Glutamatergic neuron (in vitro differentiated cells): ENCODE results near the gene DNASE2B. TPM values are rescaled to one million over a fixed set of nuclear protein-coding genes. Genes with fewer than 3 reads are reported as not detected.

Experiments used
- DNase-seq: peaks from one replicate; pipeline ENCODE4 v3.0.0; 2022
- H3K27ac Mint-ChIP-seq: one replicate; pipeline ENCODE4 v1.8.0; 2020; ENCODE audit warnings: mild to moderate bottlenecking, mixed read lengths, inconsistent platforms; ENCODE audit not compliant: unreplicated experiment
- H3K27me3 Mint-ChIP-seq: one replicate; pipeline ENCODE4 v1.8.0; 2020; ENCODE audit warnings: mild to moderate bottlenecking, moderate library complexity, mixed read lengths, inconsistent platforms; ENCODE audit not compliant: unreplicated experiment
- H3K36me3 Mint-ChIP-seq: one replicate; pipeline ENCODE4 v1.8.0; 2020; ENCODE audit warnings: mild to moderate bottlenecking, mixed read lengths, inconsistent platforms; ENCODE audit not compliant: unreplicated experiment
- H3K4me1 Mint-ChIP-seq: one replicate; pipeline ENCODE4 v1.8.0; 2020; ENCODE audit warnings: mild to moderate bottlenecking, low read depth, mixed read lengths, inconsistent platforms; ENCODE audit not compliant: unreplicated experiment
- H3K4me3 Mint-ChIP-seq: one replicate; pipeline ENCODE4 v1.8.0; 2020; ENCODE audit warnings: mild to moderate bottlenecking, mixed read lengths, inconsistent platforms; ENCODE audit not compliant: unreplicated experiment
- H3K9me3 Mint-ChIP-seq: one replicate; pipeline ENCODE4 v1.8.0; 2020; ENCODE audit warnings: mild to moderate bottlenecking, moderate library complexity, mixed read lengths, inconsistent platforms; ENCODE audit not compliant: unreplicated experiment
- total RNA-seq: library from RNA; stranded (reverse); fragmentation: NEBNext Ultra II Directional; extraction: Animal tissue kit (Norgen Biotek cat#: 25700); gene quantifications from one replicate; pipeline ENCODE4 v1.2.1, GENCODE V29; 2021; ENCODE audit not compliant: unreplicated experiment
- TF ChIP-seq, protein P1 (sequence below): fragments of 200-600 bp; sonication (generic); IDR thresholded peaks from one replicate; pipeline ENCODE4 v1.5.0; 2021; ENCODE audit not compliant: partially characterized antibody, unreplicated experiment

Gene DNASE2B
- total RNA-seq, 1 donor from 2014 or later = not detected

GRCh38 chr1:84428235-84428634, 30.0 kb downstream of the DNASE2B start:
- no peak overlapping the region for H3K27ac Mint-ChIP-seq
- H3K27me3 Mint-ChIP-seq = no peaks in the 10 kb centered on the region
- no peaks in the 10 kb centered on the region for H3K4me1 Mint-ChIP-seq
- no peak for DNase-seq
- H3K9me3 Mint-ChIP-seq = no peaks in the 10 kb centered on the region
- H3K4me3 Mint-ChIP-seq = no peak overlapping the region
- H3K36me3 Mint-ChIP-seq = no peaks in the 10 kb centered on the region
- TF ChIP-seq, protein P1, sequence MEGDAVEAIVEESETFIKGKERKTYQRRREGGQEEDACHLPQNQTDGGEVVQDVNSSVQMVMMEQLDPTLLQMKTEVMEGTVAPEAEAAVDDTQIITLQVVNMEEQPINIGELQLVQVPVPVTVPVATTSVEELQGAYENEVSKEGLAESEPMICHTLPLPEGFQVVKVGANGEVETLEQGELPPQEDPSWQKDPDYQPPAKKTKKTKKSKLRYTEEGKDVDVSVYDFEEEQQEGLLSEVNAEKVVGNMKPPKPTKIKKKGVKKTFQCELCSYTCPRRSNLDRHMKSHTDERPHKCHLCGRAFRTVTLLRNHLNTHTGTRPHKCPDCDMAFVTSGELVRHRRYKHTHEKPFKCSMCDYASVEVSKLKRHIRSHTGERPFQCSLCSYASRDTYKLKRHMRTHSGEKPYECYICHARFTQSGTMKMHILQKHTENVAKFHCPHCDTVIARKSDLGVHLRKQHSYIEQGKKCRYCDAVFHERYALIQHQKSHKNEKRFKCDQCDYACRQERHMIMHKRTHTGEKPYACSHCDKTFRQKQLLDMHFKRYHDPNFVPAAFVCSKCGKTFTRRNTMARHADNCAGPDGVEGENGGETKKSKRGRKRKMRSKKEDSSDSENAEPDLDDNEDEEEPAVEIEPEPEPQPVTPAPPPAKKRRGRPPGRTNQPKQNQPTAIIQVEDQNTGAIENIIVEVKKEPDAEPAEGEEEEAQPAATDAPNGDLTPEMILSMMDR = no peak

GRCh38 chr1:84429231-84429630, 30.9 kb downstream of the DNASE2B start:
- Mint-ChIP-seq H3K4me3 (no peak overlapping the region), H3K9me3 (no peaks in the 10 kb centered on the region), H3K27ac (no peak overlapping the region), H3K36me3 (no peaks in the 10 kb centered on the region), H3K27me3 (no peaks in the 10 kb centered on the region), H3K4me1 (peaks cover 5% of the 10 kb centered on the region)
- DNase-seq = no peak
- TF ChIP-seq, protein P1 = no peak

DNA sequence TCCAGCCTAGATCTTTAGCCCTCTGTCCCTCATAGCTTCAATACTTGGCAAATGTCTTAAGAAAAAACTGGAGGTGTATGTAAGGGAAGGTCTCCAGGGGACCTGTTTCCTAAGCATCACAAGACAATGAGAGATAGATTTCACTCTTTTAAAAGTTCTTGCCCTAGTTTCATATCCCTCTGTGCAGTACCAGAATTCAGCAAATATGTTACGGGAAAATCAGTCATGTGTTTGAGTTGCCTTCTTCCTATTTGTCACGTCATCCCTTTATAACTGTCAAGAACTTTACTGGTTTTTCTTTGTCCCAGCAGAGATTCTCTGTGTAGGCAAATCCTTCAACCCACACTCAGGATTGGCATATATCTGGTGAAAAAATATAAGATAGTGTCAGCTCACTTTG, 32.3 kb downstream of the DNASE2B start:
- TF ChIP-seq, protein P1 = no peak
- Mint-ChIP-seq H3K27me3 (no peaks in the 10 kb centered on the region), H3K4me1 (peaks cover 5% of the 10 kb centered on the region), H3K36me3 (no peaks in the 10 kb centered on the region), H3K27ac (no peak overlapping the region), H3K9me3 (no peaks in the 10 kb centered on the region), H3K4me3 (no peak overlapping the region)
- DNase-seq = no peak

- peak; percentile 27 for DNase-seq
- no peak overlapping the region for H3K4me3 Mint-ChIP-seq
- no peaks in the 10 kb centered on the region for H3K36me3 Mint-ChIP-seq
- peaks cover 5% of the 10 kb centered on the region for H3K4me1 Mint-ChIP-seq
- no peaks in the 10 kb centered on the region for H3K27me3 Mint-ChIP-seq
- TF ChIP-seq, protein P1 = peak; percentile 76
- H3K9me3 Mint-ChIP-seq = no peaks in the 10 kb centered on the region
- H3K27ac Mint-ChIP-seq = no peak overlapping the region
Observed at GRCh38 chr1:84433258-84434080, 35.2 kb downstream of the DNASE2B start.

GRCh38 chr1:84434081-84434769, 35.9 kb downstream of the DNASE2B start:
- Mint-ChIP-seq H3K36me3 (no peaks in the 10 kb centered on the region), H3K27me3 (no peaks in the 10 kb centered on the region), H3K27ac (no peak overlapping the region), H3K9me3 (no peaks in the 10 kb centered on the region), H3K4me1 (peaks cover 5% of the 10 kb centered on the region), H3K4me3 (no peak overlapping the region)
- no peak for DNase-seq
- TF ChIP-seq, protein P1 = no peak
